Kidney epithelial cell (primary cell): ENCODE results near the gene ZNF652. TPM values are rescaled to one million over a fixed set of nuclear protein-coding genes. Genes with fewer than 3 reads are reported as not detected.

ENCODE experiments used
- DNase-seq: peaks from one replicate; pipeline ENCODE4 v3.0.0-alpha.2; 2010; ENCODE audit warnings: low read depth
- H3K27me3 ChIP-seq: 2 replicates; pipeline ENCODE4 v1.6.0; 2011; ENCODE audit warnings: low read length; ENCODE audit not compliant: control insufficient read depth, insufficient read depth
- H3K36me3 ChIP-seq: 2 replicates; pipeline ENCODE4 v1.5.1; 2011; ENCODE audit warnings: low read length; ENCODE audit not compliant: control insufficient read depth, insufficient read depth
- H3K4me3 ChIP-seq: 2 replicates; pipeline ENCODE4 v1.5.1; 2011; ENCODE audit warnings: low read depth, mild to moderate bottlenecking, control low read depth, low read length
- total RNA-seq: library from RNA; depleted of rRNA; stranded (reverse); fragments of >200 nt; gene quantifications from 2 replicates; pipeline ENCODE4 v1.2.3, GENCODE V29; 2015
- TF ChIP-seq, protein P1 (sequence below): IDR thresholded peaks from 2 replicates; pipeline ENCODE4 v1.5.1; 2011; ENCODE audit warnings: mild to moderate bottlenecking, moderate library complexity, low read length, control low read depth, inconsistent platforms; ENCODE audit not compliant: insufficient read depth, poor library complexity, severe bottlenecking

ZNF652 gene
- total RNA-seq, 1 donor from 2014 or later = 21.4 TPM

DNA sequence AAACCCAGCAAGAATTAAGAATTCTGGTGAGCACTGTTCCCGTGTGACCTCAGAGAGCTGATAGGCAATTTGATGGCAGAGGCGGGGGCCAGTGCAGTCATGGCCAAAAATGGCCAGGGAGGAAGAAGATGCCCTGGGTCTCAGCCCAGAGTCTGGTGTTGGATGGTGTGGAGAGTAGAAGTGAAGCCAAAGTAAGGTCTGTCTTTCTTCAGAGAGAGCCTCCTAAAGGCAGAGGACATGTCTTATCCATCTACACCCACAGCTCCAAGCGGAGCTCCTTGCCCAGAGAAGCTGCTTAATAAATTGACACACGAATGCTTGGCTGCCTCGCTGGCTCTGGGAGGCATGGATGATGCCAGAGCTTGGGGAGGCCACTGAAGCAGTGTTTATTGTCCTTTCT, 19.7 kb upstream of the ZNF652 start:
- Histone ChIP-seq H3K27me3 (no peaks in the 10 kb centered on the region), H3K36me3 (no peaks in the 10 kb centered on the region), H3K4me3 (no peak overlapping the region)
- DNase-seq = no peak
- TF ChIP-seq, protein P1, sequence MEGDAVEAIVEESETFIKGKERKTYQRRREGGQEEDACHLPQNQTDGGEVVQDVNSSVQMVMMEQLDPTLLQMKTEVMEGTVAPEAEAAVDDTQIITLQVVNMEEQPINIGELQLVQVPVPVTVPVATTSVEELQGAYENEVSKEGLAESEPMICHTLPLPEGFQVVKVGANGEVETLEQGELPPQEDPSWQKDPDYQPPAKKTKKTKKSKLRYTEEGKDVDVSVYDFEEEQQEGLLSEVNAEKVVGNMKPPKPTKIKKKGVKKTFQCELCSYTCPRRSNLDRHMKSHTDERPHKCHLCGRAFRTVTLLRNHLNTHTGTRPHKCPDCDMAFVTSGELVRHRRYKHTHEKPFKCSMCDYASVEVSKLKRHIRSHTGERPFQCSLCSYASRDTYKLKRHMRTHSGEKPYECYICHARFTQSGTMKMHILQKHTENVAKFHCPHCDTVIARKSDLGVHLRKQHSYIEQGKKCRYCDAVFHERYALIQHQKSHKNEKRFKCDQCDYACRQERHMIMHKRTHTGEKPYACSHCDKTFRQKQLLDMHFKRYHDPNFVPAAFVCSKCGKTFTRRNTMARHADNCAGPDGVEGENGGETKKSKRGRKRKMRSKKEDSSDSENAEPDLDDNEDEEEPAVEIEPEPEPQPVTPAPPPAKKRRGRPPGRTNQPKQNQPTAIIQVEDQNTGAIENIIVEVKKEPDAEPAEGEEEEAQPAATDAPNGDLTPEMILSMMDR = no peak

DNA sequence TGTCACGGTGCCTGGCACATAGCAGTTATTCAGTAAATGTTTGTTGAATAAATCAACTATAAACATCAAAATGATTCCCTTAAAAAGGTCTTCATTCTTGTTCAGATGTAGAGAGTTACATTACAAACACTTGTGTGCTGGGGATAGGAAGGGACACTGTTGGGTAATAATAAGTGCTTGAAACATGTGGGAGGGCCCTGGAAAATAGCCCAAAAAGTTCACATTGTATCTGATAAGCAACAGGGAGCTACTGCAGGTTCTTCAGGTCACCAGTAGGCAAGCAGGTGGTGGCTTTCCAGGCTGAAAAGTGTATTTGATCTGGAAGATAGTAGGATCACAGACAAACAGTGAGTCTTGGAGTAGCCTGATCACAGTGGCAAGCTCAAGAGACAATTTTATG, 19.0 kb upstream of the ZNF652 start:
- TF ChIP-seq, protein P1 = no peak
- Histone ChIP-seq H3K36me3 (no peaks in the 10 kb centered on the region), H3K4me3 (no peak overlapping the region), H3K27me3 (no peaks in the 10 kb centered on the region)
- no peak for DNase-seq

DNA sequence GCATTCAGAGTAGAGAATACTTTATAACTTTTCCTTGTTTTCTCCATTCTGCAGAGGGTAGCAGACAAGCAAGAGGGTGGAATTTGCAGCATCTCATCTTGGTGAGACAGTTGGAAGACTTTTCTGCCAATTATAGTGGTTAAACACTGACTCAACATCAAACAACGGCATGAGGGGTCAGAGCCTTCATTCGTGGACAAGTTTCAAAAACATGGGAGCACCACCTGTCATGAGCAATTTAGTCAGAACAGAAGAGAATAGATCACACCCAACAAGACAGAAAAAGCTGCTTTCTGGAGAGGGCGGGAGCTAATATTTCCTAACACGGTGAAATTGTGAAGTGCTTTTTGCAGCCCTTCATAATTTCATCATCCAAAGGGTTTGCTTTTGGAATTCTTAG, 17.9 kb upstream of the ZNF652 start:
- TF ChIP-seq, protein P1 = no peak
- no peak for DNase-seq
- Histone ChIP-seq H3K4me3 (no peak overlapping the region), H3K36me3 (no peaks in the 10 kb centered on the region), H3K27me3 (no peaks in the 10 kb centered on the region)

DNA sequence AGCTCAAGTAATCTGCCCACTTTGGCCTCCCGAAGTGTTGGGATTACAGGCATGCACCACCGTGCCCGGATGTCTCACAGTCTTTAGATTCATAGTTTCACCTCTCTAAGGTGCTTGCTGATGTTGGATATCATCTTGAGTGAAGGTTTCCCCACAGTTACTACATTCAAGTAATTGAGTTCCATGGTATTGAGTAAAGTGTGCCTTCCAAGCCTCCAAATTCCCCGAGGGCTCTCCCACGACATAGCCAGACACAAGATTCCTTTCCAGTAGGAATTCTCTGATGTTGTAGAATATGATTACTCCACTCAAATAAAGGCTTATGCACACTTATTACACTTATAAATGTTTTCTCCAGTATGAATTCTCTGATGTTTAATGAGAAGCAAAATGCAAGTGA, 16.3 kb upstream of the ZNF652 start:
- Histone ChIP-seq H3K27me3 (no peaks in the 10 kb centered on the region), H3K36me3 (no peaks in the 10 kb centered on the region), H3K4me3 (no peak overlapping the region)
- DNase-seq = no peak
- TF ChIP-seq, protein P1 = no peak

DNA sequence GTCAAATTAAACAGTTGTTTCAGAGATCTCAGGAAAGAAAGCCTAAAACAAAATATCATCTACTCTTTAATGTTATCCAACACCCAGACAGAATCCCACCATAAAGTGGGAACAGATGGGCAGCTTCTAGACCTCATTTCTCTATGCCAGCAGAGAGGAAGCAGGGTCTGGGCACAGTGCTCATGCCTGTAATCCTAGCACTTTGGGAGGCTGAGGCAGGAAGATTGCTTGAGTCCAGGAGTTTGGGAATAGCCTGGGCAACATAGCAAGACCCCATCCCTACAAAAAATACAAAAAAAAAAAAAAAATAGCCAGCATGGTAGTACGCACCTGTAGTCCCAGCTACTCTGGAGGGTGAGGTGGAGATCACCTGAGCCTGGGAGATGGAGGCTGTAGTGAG, 13.5 kb upstream of the ZNF652 start:
- DNase-seq = no peak
- Histone ChIP-seq H3K36me3 (no peaks in the 10 kb centered on the region), H3K4me3 (no peak overlapping the region), H3K27me3 (no peaks in the 10 kb centered on the region)
- TF ChIP-seq, protein P1 = no peak

DNA sequence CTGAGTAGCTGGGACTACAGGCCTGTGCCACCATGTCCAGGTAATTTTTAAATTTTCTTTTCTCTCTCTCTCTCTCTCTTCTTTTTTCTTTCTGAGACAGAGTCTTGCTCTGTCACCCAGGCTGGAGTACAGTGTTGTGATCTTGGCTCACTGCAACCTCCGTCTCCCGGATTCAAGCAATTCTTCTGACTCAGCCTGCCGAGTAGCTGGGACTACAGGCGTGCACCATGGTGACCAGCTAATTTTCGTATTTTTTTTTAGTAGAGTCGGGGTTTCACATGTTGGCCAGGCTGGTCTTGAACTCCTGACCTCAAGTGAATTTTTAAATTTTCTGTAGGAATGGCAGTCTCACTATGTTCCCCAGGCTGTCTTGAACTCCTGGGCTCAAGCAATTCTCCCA, 11.1 kb upstream of the ZNF652 start:
- DNase-seq = no peak
- Histone ChIP-seq H3K4me3 (no peak overlapping the region), H3K27me3 (no peaks in the 10 kb centered on the region), H3K36me3 (no peaks in the 10 kb centered on the region)
- TF ChIP-seq, protein P1 = no peak
